GM23248 (cell line): ENCODE measurements around the gene SPEN.

Source experiments
- EZH2 ChIP-seq: fragments of 200-600 bp; sonication (generic); IDR thresholded peaks from 2 replicates; pipeline ENCODE4 v1.6.1; 2018; ENCODE audit warnings: antibody characterized with exemption, mild to moderate bottlenecking; ENCODE audit not compliant: insufficient read depth, poor library complexity, severe bottlenecking
- EZH2phosphoT487 ChIP-seq: fragments of 200-600 bp; sonication (generic); IDR thresholded peaks from 2 replicates; pipeline ENCODE4 v1.6.1; 2018; ENCODE audit warnings: antibody characterized with exemption, moderate library complexity, mild to moderate bottlenecking, low read depth; ENCODE audit not compliant: insufficient read depth

GRCh38 chr1:15882665-15883064, 35.2 kb downstream of the SPEN start:
- TF ChIP-seq EZH2phosphoT487 (no peak), EZH2 (no peak)
